Activated CD4-positive, alpha-beta T cell treated with anti-CD3 and anti-CD28 coated beads for 24 hours (primary cell): ENCODE results near the gene MAP1B.
A peak's percentile ranks its signal among the peaks of the same experiment; 100 is the strongest.

Experiments used
- DNase-seq, 2 donors: peaks; one replicate each; pipeline ENCODE4 v3.0.0-alpha.2; 2020; ENCODE audit warnings: low read depth in 2 of 2

The MAP1B gene

DNA sequence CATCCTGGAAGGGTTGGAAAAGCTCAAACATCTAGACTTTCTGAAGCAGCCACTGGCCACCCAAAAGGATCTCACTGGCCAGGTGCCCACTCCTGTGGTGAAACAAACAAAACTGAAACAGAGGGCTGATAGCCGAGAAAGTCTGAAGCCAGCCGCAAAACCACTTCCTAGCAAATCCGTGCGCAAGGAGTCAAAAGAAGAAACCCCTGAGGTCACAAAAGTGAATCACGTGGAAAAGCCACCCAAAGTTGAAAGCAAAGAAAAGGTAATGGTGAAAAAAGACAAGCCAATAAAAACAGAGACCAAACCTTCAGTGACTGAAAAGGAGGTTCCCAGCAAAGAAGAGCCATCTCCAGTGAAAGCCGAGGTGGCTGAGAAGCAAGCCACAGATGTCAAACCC is 87.6 kb downstream of the MAP1B start:
- DNase-seq, result peak in 1 of 2 donors; percentile 2

GRCh38 chr5:72195581-72195980 is 88.3 kb downstream of the MAP1B start:
- DNase-seq, result no peak

GRCh38 chr5:72197393-72197792 is 90.1 kb downstream of the MAP1B start:
- DNase-seq, result no peak

DNA sequence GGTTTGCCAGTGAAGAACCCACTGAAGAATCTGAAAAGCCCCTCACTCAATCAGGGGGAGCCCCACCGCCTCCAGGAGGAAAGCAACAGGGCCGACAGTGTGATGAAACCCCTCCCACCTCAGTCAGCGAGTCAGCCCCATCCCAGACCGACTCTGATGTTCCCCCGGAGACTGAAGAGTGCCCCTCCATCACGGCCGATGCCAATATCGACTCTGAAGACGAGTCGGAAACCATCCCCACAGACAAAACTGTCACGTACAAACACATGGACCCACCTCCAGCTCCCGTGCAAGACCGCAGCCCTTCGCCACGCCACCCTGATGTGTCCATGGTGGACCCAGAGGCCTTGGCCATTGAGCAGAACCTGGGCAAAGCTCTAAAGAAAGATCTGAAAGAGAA is 92.4 kb downstream of the MAP1B start:
- no peak for DNase-seq

- no peak for DNase-seq
These were observed 95.1 kb downstream of the MAP1B start for GRCh38 chr5:72202331-72202825.

GRCh38 chr5:72203251-72203845 is 96.1 kb downstream of the MAP1B start:
- no peak for DNase-seq

- DNase-seq, result no peak
These were observed 97.7 kb downstream of the MAP1B start for GRCh38 chr5:72204946-72205345.

GRCh38 chr5:72205431-72206009 is 98.2 kb downstream of the MAP1B start:
- no peak for DNase-seq

- DNase-seq, result no peak
These were observed 98.9 kb downstream of the MAP1B start for GRCh38 chr5:72206160-72206559.

GRCh38 chr5:72206994-72207393 is 99.7 kb downstream of the MAP1B start:
- DNase-seq, result no peak

GRCh38 chr5:72208324-72208926 is 101.2 kb downstream of the MAP1B start:
- DNase-seq, result no peak

GRCh38 chr5:72209147-72210115 is 102.2 kb downstream of the MAP1B start:
- no peak for DNase-seq

- DNase-seq, result no peak
These were observed 103.8 kb downstream of the MAP1B start for GRCh38 chr5:72210888-72211678.

DNA sequence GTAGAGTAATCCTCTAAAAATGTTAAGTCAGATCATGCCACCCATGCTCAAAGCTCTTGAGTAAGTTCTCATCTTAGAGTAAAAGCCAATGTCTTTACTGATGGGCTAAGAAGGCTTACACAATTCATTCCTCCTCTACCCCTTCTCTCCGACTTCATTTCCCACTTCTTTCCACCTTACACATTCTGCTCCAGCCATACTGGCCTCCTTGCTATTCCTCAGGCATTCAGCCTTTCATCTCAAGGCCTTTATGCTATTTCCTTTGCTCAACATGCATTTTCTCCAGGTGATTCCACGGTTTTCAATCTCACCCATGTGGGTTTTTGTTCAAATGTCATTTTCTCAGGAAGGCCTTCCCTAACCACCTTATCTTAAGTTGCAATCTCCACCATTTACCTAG is 104.9 kb downstream of the MAP1B start:
- no peak for DNase-seq

- DNase-seq, result no peak
These were observed 106.2 kb downstream of the MAP1B start for GRCh38 chr5:72213482-72213881.

DNA sequence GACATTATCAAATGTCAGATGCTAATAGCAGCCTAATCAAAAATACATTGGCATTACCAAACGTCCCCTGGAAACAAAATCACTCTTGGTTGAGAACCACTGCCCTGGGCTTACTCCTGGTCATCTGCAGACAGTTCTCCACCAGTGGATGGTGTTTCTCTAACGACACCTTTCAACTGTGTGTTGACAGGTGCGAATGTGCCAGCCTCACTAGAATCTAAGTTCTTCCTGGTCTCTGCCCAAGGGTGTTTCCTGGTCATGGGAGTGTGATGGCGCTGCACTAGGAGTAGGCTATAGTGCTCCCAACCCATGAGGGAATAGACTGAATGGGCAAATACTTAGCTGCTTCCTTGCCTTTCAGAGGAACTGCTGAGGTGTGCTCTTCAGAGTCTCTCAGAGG is 106.9 kb downstream of the MAP1B start:
- no peak for DNase-seq

GRCh38 chr5:72216756-72217155 is 109.5 kb downstream of the MAP1B start:
- no peak for DNase-seq

GRCh38 chr5:72221099-72221498 is 113.8 kb downstream of the MAP1B start:
- DNase-seq, result no peak

DNA sequence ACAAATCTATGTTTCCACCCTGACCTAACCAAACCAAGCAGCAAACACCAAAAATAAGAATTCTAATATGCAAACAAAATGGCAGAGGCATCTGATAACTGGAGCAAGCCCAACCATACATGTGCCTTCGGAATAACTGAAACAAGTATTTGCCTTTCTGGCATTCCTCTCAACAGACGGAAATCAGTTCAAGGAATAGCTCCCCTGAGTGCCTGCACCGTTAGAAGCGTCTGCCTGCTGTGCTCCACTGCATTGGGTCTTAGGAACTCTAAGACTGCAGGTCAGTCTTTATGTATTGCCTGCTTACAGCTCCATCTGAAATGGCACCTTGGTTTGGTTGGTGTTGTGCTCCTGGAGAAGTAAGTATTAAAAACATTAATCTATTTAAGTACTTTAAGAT is 114.3 kb downstream of the MAP1B start:
- no peak for DNase-seq

DNA sequence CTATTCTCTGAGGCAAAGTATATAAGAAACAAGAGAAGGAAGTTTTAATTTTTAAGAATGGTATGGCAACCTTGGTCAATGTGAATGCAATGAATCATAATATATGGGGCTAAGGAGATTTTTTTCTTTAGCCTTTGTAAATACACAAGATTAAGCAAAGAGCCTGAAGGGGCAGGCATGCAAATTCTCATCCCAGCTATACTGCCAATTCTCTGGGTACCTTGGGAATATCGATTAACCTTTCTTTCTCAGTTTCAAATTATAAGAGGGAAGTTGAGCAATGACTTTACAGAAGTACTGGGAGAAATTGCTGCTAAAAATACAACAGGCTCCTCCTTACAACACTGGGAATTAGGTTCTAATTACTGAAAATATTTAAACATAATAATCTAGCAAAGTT is 115.2 kb downstream of the MAP1B start:
- DNase-seq, result no peak

DNA sequence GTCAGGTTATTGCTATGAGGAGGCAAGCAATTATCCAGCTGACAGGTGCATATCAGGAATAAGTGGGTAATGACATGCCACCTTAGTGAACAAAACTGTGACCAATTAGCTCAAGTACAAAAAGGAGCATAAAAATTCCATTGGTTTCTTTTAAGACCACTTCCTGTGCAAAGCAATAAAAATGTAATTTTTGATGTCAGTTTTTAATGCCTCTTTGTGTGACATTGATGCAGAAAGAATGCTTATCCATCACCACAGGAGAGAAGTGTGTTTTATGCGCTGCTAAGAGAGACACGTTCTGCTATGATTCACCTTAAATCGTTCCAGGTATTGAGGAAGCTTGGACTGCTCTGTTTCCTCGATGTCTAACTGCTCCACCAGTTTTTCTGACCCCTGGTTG is 116.1 kb downstream of the MAP1B start:
- DNase-seq, result no peak
